SK-N-SH (cell line): ENCODE measurements around the gene ABR. TPM values are rescaled to one million over a fixed set of nuclear protein-coding genes. Genes with fewer than 3 reads are reported as not detected.

ENCODE experiments used
- CTCF ChIA-PET: fragments of 300-600, 350-600 bp; formaldehyde crosslinking; extraction: SDS; loops from one replicate; lab custom pipeline; 2021; lab: Yijun Ruan, JAX
- POLR2A ChIA-PET: fragments of 350-600 bp; sonication (Branson Sonifier 250); formaldehyde crosslinking; extraction: SDS; loops from one replicate; lab custom pipeline; 2020; ENCODE audit warnings: antibody characterized with exemption, inconsistent platforms; lab: Yijun Ruan, JAX
- DNase-seq: peaks from one replicate; pipeline ENCODE4 v3.0.0; 2012
- H2AFZ ChIP-seq: fragments of 200-600 bp; sonication (generic); 2 replicates; pipeline ENCODE4 v1.8.1; 2016; ENCODE audit warnings: antibody characterized with exemption, mild to moderate bottlenecking, low read depth
- H3F3A ChIP-seq: fragments of 200-600 bp; sonication (generic); replicated peaks from 2 replicates; pipeline ENCODE3; 2016; ENCODE audit warnings: antibody characterized with exemption, mild to moderate bottlenecking; ENCODE audit not compliant: insufficient read depth
- H3K27ac ChIP-seq, 2 experiments: fragments of 200-500 bp in 1 of 2; fragments of 200-600 bp in 1 of 2; sonication (Bioruptor generic) in 1 of 2; sonication (generic), shearing (Covaris generic) in 1 of 2; 2 replicates each; pipeline versions ENCODE4 v1.5.1 to v1.6.1; 2014 to 2016; ENCODE audit warnings: low read depth in 2 of 2, inconsistent platforms in 1 of 2, low read length in 1 of 2, mild to moderate bottlenecking in 1 of 2, mixed read lengths in 1 of 2
- H3K27me3 ChIP-seq: fragments of 200-600 bp; sonication (generic), shearing (Covaris generic); 2 replicates; pipeline ENCODE4 v1.6.1; 2016; ENCODE audit warnings: mixed run types; ENCODE audit not compliant: insufficient read depth
- H3K36me3 ChIP-seq, 2 experiments: fragments of 200-500 bp in 1 of 2; fragments of 200-600 bp in 1 of 2; sonication (Bioruptor generic) in 1 of 2; sonication (generic) in 1 of 2; replicated peaks in 1 of 2; 2 replicates each; pipeline versions ENCODE3 to v1.5.1; 2014 to 2016; ENCODE audit warnings: low read length in 1 of 2, mild to moderate bottlenecking in 1 of 2; ENCODE audit not compliant: insufficient read depth in 2 of 2, control insufficient read depth in 1 of 2
- H3K4me1 ChIP-seq, 2 experiments: fragments of 200-500 bp in 1 of 2; fragments of 200-600 bp in 1 of 2; sonication (Bioruptor generic) in 1 of 2; sonication (generic), shearing (Covaris generic) in 1 of 2; 2 replicates each; pipeline versions ENCODE4 v1.5.1 to v1.6.1; 2014 to 2016; ENCODE audit warnings: low read depth in 1 of 2, low read length in 1 of 2, mixed run types in 1 of 2; ENCODE audit not compliant: insufficient read depth in 2 of 2, control insufficient read depth in 1 of 2
- H3K4me2 ChIP-seq: fragments of 200-600 bp; sonication (generic), shearing (Covaris generic); 2 replicates; pipeline ENCODE4 v1.6.1; 2017; ENCODE audit warnings: mixed run types
- H3K4me3 ChIP-seq, 2 experiments: fragments of 200-500 bp in 1 of 2; fragments of 200-600 bp in 1 of 2; sonication (Bioruptor generic) in 1 of 2; sonication (generic), shearing (Covaris generic) in 1 of 2; 2 replicates each; pipeline versions ENCODE4 v1.5.1 to v1.8.1; 2014 to 2016; ENCODE audit warnings: low read depth in 2 of 2, inconsistent platforms in 1 of 2, low read length in 1 of 2, mild to moderate bottlenecking in 1 of 2, mixed read lengths in 1 of 2, moderate library complexity in 1 of 2
- H3K79me2 ChIP-seq: fragments of 200-600 bp; sonication (generic); 2 replicates; pipeline ENCODE4 v1.8.1; 2017; ENCODE audit warnings: mild to moderate bottlenecking; ENCODE audit not compliant: insufficient read depth
- H3K9ac ChIP-seq: fragments of 200-600 bp; sonication (generic); 2 replicates; pipeline ENCODE4 v1.6.1; 2017; ENCODE audit warnings: mixed run types
- H3K9me2 ChIP-seq: fragments of 200-600 bp; sonication (generic); 2 replicates; pipeline ENCODE4 v1.6.1; 2017; ENCODE audit warnings: mixed run types
- H3K9me3 ChIP-seq: fragments of 200-600 bp; sonication (generic); 2 replicates; pipeline ENCODE4 v1.6.1; 2017; ENCODE audit warnings: mixed run types, mild to moderate bottlenecking, moderate library complexity
- H4K20me1 ChIP-seq: fragments of 200-600 bp; sonication (generic); 2 replicates; pipeline ENCODE4 v1.6.1; 2017; ENCODE audit warnings: mild to moderate bottlenecking, mixed run types; ENCODE audit not compliant: insufficient read depth
- CTCF ChIP-seq: fragments of 200-600 bp; sonication (generic); IDR thresholded peaks from 2 replicates; pipeline ENCODE4 v1.6.1; 2017; ENCODE audit warnings: antibody characterized with exemption, mild to moderate bottlenecking, moderate library complexity
- ELF1 ChIP-seq: IDR thresholded peaks from 2 replicates; pipeline ENCODE4 v1.4.0; 2012
- EP300 ChIP-seq, 2 experiments: IDR thresholded peaks; 2 replicates each; pipeline versions ENCODE4 v1.4.0 to v1.6.1; 2012; ENCODE audit warnings: borderline replicate concordance in 1 of 2, low read depth in 1 of 2, low read length in 1 of 2
- EZH2phosphoT487 ChIP-seq: fragments of 200-600 bp; sonication (generic); IDR thresholded peaks from 2 replicates; pipeline ENCODE4 v1.6.1; 2017; ENCODE audit warnings: low read depth, mixed run types, mild to moderate bottlenecking, antibody characterized with exemption, moderate library complexity, borderline replicate concordance
- FOXM1 ChIP-seq: IDR thresholded peaks from 2 replicates; pipeline ENCODE4 v1.4.0; 2012; ENCODE audit warnings: low read depth, mild to moderate bottlenecking
- GABPA ChIP-seq: IDR thresholded peaks from 2 replicates; pipeline ENCODE4 v1.4.0; 2012; ENCODE audit warnings: low read depth, mild to moderate bottlenecking
- GATA2 ChIP-seq: sonication (generic); formaldehyde crosslinking; IDR thresholded peaks from 2 replicates; pipeline ENCODE4 v1.5.0; 2020; ENCODE audit warnings: mild to moderate bottlenecking, missing genetic modification reagents
- JUND ChIP-seq: IDR thresholded peaks from 2 replicates; pipeline ENCODE4 v1.4.0; 2012
- MAX ChIP-seq: IDR thresholded peaks from 2 replicates; pipeline ENCODE4 v1.4.0; 2012; ENCODE audit warnings: low read depth
- MXI1 ChIP-seq: IDR thresholded peaks from 2 replicates; pipeline ENCODE4 v1.6.1; 2012; ENCODE audit warnings: mild to moderate bottlenecking, low read depth, low read length, improper control_type of control experiment
- RAD21 ChIP-seq: IDR thresholded peaks from 2 replicates; pipeline ENCODE4 v1.6.1; 2012; ENCODE audit warnings: mild to moderate bottlenecking, low read length
- RXRA ChIP-seq: IDR thresholded peaks from 2 replicates; pipeline ENCODE4 v1.4.0; 2012; ENCODE audit warnings: low read depth, mild to moderate bottlenecking, borderline replicate concordance
- SMC3 ChIP-seq: IDR thresholded peaks from 2 replicates; pipeline ENCODE4 v1.6.1; 2012; ENCODE audit warnings: low read depth, low read length, improper control_type of control experiment
- TEAD4 ChIP-seq: IDR thresholded peaks from 2 replicates; pipeline ENCODE4 v1.4.0; 2012; ENCODE audit warnings: mild to moderate bottlenecking, borderline replicate concordance; ENCODE audit not compliant: insufficient read depth
- USF1 ChIP-seq: IDR thresholded peaks from 2 replicates; pipeline ENCODE4 v1.4.0; 2012; ENCODE audit warnings: low read depth, borderline replicate concordance
- YY1 ChIP-seq: IDR thresholded peaks from 2 replicates; pipeline ENCODE4 v1.4.0; 2012; ENCODE audit warnings: low read depth, mild to moderate bottlenecking
- WGBS: methylation state at CpG from one replicate; pipeline ENCODE4 v1.1.6; 2017; ENCODE audit warnings: low lambda C conversion rate; 5-methylcytosine and 5-hydroxymethylcytosine counted together
- polyA plus RNA-seq, 3 experiments: library from polyadenylated mRNA; depleted of rRNA; stranded (reverse); fragments of >200 nt; gene quantifications; 2 replicates each; pipeline ENCODE4 v1.2.3, GENCODE V29; 2012
- TF ChIP-seq, protein P1 (sequence below): fragments of 150-350 bp; IDR thresholded peaks from 2 replicates; pipeline ENCODE4 v1.6.1; 2016; ENCODE audit warnings: mild to moderate bottlenecking, low read depth, low read length

The ABR gene
- polyA plus RNA-seq, 1 of the 3 experiments (the other 2 are of a cell fraction): 117 TPM

DNA sequence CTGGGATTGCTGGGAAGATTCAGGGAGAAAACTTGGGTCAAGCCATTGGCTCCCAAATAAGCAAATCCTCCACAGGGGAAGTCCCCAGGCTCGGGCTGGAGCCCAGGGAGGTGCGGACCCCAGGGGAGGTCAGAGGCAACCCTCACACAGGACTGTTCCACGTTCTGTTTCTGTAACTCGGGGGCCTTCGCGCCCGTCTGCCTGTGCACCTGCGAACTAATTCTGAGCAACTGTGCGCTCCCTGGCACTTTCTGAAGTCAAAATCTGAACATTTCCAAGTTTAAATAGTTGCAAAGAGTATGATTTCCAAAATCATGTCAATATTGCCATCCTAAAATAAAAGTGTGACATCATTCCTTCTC is 166.1 kb downstream of the ABR start:
- Histone ChIP-seq H3K9ac (no peak overlapping the region), H3K4me1 (no peaks in the 10 kb centered on the region), H3K27me3 (no peaks in the 10 kb centered on the region), H3K27ac (no peak overlapping the region), H4K20me1 (no peaks in the 10 kb centered on the region), H3K4me3 (no peak overlapping the region), H2AFZ (no peak overlapping the region), H3K79me2 (no peaks in the 10 kb centered on the region), H3K9me3 (no peaks in the 10 kb centered on the region), H3K4me2 (no peak overlapping the region), H3K36me3 (peaks cover 4 to 21% of the 10 kb centered on the region in 2 experiments), H3K9me2 (no peaks in the 10 kb centered on the region), H3F3A (no peaks in the 10 kb centered on the region)
- DNase-seq: no peak
- POLR2A ChIA-PET: no interaction called here
- CTCF ChIA-PET: interaction anchor here (1.6 kb wide), 1 partner anchor 43 kb away, joined by 7 read pairs; no protein-coding TSS in a partner anchor
- TF ChIP-seq YY1 (no peak), GABPA (no peak), GATA2 (CRISPR knock-in tag) (no peak), ELF1 (no peak), RAD21 (no peak), JUND (no peak), CTCF (no peak), SMC3 (no peak), USF1 (no peak), MXI1 (no peak)
- TF ChIP-seq, protein P1, sequence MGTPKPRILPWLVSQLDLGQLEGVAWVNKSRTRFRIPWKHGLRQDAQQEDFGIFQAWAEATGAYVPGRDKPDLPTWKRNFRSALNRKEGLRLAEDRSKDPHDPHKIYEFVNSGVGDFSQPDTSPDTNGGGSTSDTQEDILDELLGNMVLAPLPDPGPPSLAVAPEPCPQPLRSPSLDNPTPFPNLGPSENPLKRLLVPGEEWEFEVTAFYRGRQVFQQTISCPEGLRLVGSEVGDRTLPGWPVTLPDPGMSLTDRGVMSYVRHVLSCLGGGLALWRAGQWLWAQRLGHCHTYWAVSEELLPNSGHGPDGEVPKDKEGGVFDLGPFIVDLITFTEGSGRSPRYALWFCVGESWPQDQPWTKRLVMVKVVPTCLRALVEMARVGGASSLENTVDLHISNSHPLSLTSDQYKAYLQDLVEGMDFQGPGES: no peak
- WGBS: 95% methylated on average over 7 of the region's 9 CpGs

DNA sequence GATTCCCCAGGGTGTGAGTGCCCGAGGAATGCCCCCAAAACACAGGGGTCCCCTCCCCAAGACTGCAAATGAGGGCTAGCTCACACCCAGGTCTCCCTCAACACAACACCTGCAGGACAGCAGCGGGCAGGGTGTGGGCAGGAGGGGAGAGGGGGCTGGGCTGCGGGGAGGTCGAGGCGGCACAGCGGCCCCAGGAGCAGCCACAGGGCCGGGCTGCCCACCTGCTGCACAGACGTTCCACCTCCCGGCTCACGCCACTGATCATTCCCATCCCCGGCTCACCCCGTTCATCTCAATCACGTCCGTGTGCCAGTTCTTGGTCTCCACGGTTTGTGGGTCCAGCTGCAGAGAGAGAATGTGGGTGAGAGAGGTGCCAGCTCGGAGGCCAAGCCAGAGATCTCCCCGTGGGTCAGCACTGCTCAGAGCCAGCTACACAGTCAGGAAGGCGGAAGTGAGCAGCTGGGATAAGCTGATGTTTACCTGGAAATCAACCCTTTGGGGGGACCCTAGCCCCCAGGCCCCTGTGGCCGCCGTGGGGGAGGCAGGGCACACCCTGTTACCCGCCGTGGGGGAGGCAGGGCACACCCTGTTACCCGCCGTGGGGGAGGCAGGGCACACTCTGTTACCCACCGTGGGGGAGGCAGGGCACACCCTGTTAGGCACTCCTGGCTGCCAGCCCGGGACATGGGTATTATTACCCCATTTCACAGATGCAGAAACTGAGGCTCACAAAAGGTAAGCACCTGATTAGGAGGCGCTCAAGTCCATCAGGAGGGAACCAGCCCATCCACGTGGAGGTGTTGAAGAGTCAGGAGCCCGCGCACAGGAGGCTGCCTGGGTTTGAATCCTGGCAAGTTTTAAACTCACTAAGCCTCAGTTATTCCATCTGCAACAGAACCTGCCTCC is 166.7 kb downstream of the ABR start:
- no peaks in the 10 kb centered on the region for H3K9me2 ChIP-seq
- CTCF ChIA-PET: interaction anchor here (1.3 to 1.5 kb wide), 2 partner anchors 10 to 13 kb away, joined by 3 to 4 read pairs; no protein-coding TSS in a partner anchor
- no peak overlapping the region for H3K9ac ChIP-seq
- H3K79me2 ChIP-seq: no peaks in the 10 kb centered on the region
- H3K27me3 ChIP-seq: no peaks in the 10 kb centered on the region
- no peak overlapping the region for H3K4me3 ChIP-seq
- TF ChIP-seq GATA2 (CRISPR knock-in tag) (no peak), MAX (no peak), FOXM1 (no peak), TEAD4 (no peak), EP300 (IDR thresholded peaks at IDR 0.05; ENCODE audit: borderline replicate concordance in 1 of 2, low read depth in 1 of 2, low read length in 1 of 2) (no peak), GABPA (no peak), EZH2phosphoT487 (no peak), RXRA (no peak)
- 84% methylated on average over 20 of the region's 30 CpGs for WGBS
- peaks cover 4 to 26% of the 10 kb centered on the region in 2 experiments for H3K36me3 ChIP-seq
- no peak overlapping the region for H2AFZ ChIP-seq
- no peak for DNase-seq
- POLR2A ChIA-PET: no interaction called here
- H3F3A ChIP-seq: no peaks in the 10 kb centered on the region
- no peaks in the 10 kb centered on the region for H3K4me1 ChIP-seq
- no peak overlapping the region for H3K4me2 ChIP-seq
- no peaks in the 10 kb centered on the region for H3K9me3 ChIP-seq
- no peaks in the 10 kb centered on the region for H4K20me1 ChIP-seq
- H3K27ac ChIP-seq: no peak overlapping the region
